Measurements from ENCODE around the gene ARPC1B. TPM values are rescaled to one million over a fixed set of nuclear protein-coding genes. Genes with fewer than 3 reads are reported as not detected.
"Not testable (repeated sequence)": the region's sequence is repeated elsewhere in the genome, so short reads cannot be mapped to it uniquely, and the experiment has no call there.

The ARPC1B gene
- polyA plus RNA-seq, 1 of the 3 experiments (the other 2 are of a cell fraction), result 836 TPM

- Histone ChIP-seq H3K79me2 (ENCODE audit: insufficient read depth) (peaks cover 11% of the 10 kb centered on the region), H3K36me3 (replicated peaks in 1 of 2; ENCODE audit: control insufficient read depth in 1 of 2, insufficient read depth in 2 of 2, low read length in 1 of 2) (peaks cover 40 to 41% of the 10 kb centered on the region in 2 experiments)
- H3K9me2 ChIP-seq; H3K4me3 ChIP-seq (ENCODE audit: low read depth in 2 of 2, low read length in 1 of 2); H4K20me1 ChIP-seq (ENCODE audit: insufficient read depth); POLR2A ChIA-PET; H3K9me3 ChIP-seq; H3K27ac ChIP-seq (ENCODE audit: low read depth in 2 of 2, low read length in 1 of 2); H3K27me3 ChIP-seq (ENCODE audit: insufficient read depth); DNase-seq; H2AFZ ChIP-seq (ENCODE audit: low read depth); H3K4me1 ChIP-seq (ENCODE audit: control insufficient read depth in 1 of 2, insufficient read depth in 2 of 2, low read depth in 1 of 2, low read length in 1 of 2); H3K9ac ChIP-seq; H3F3A ChIP-seq (replicated peaks; ENCODE audit: insufficient read depth); H3K4me2 ChIP-seq; CTCF ChIA-PET: not testable (repeated sequence)
- 88% methylated on average over 13 of the region's 13 CpGs for WGBS (ENCODE audit: low lambda C conversion rate)
Observed at GRCh38 chr7:99431756-99432540, 57.4 kb downstream of the ARPC1B start.

- CTCF ChIA-PET, result no interaction called here
Observed at GRCh38 chr7:99433158-99433557, 58.6 kb downstream of the ARPC1B start.

More at GRCh38 chr7:99433158-99433557, 58.6 kb downstream of the ARPC1B start:
- TF ChIP-seq RXRA (IDR thresholded peaks at IDR 0.05; ENCODE audit: borderline replicate concordance, low read depth) (no peak), JUND (IDR thresholded peaks at IDR 0.05) (no peak), PBX3 (IDR thresholded peaks at IDR 0.05) (no peak), YY1 (IDR thresholded peaks at IDR 0.05; ENCODE audit: low read depth) (no peak), CTCF (IDR thresholded peaks at IDR 0.05) (no peak), SMC3 (IDR thresholded peaks at IDR 0.05; ENCODE audit: low read depth, low read length) (no peak), USF2 (IDR thresholded peaks at IDR 0.05; ENCODE audit: borderline replicate concordance, low read depth, low read length) (no peak), MXI1 (IDR thresholded peaks at IDR 0.05; ENCODE audit: low read depth, low read length) (no peak), RCOR1 (IDR thresholded peaks at IDR 0.05; ENCODE audit: low read length) (no peak), TAF1 (IDR thresholded peaks at IDR 0.05; ENCODE audit: borderline replicate concordance, low read depth, low read length) (no peak), SIN3A (IDR thresholded peaks at IDR 0.05; ENCODE audit: borderline replicate concordance, low read depth, low read length) (no peak), NFIC (IDR thresholded peaks at IDR 0.05; ENCODE audit: borderline replicate concordance) (no peak)
- no peaks in the 10 kb centered on the region for H3K27me3 ChIP-seq (ENCODE audit: insufficient read depth)
- H2AFZ ChIP-seq (ENCODE audit: low read depth), result no peak overlapping the region
- no peak overlapping the region for H3K9ac ChIP-seq
- peaks cover 23% of the 10 kb centered on the region for H3K79me2 ChIP-seq (ENCODE audit: insufficient read depth)
- peaks cover 37 to 40% of the 10 kb centered on the region in 2 experiments for H3K36me3 ChIP-seq (replicated peaks in 1 of 2; ENCODE audit: control insufficient read depth in 1 of 2, insufficient read depth in 2 of 2, low read length in 1 of 2)
- POLR2A ChIA-PET, result no interaction called here
- H3K27ac ChIP-seq (ENCODE audit: low read depth in 2 of 2, low read length in 1 of 2), result no peak overlapping the region
- H3F3A ChIP-seq (replicated peaks; ENCODE audit: insufficient read depth), result no peaks in the 10 kb centered on the region
- 91% methylated on average over 9 of the region's 9 CpGs for WGBS (ENCODE audit: low lambda C conversion rate)
- peaks cover 0 to 4% of the 10 kb centered on the region in 2 experiments; a peak in 1 of 4 replicates for H3K4me1 ChIP-seq (ENCODE audit: control insufficient read depth in 1 of 2, insufficient read depth in 2 of 2, low read depth in 1 of 2, low read length in 1 of 2)
- no peaks in the 10 kb centered on the region for H4K20me1 ChIP-seq (ENCODE audit: insufficient read depth)
- no peaks in the 10 kb centered on the region for H3K9me2 ChIP-seq
- no peak for DNase-seq
- H3K9me3 ChIP-seq, result no peaks in the 10 kb centered on the region
- H3K4me2 ChIP-seq, result no peak overlapping the region
- no peak overlapping the region for H3K4me3 ChIP-seq (ENCODE audit: low read depth in 2 of 2, low read length in 1 of 2)

All from SK-N-SH (cell line).